Esophagus muscularis mucosa (tissue), 4 donors: ENCODE data around the gene TOR2A. TPM values are rescaled to one million over a fixed set of nuclear protein-coding genes. Genes with fewer than 3 reads are reported as not detected.

Source experiments
- DNase-seq: peaks from one replicate; pipeline ENCODE4 v3.0.0-alpha.2; 2017; ENCODE audit errors: extremely low spot score
- H3K27ac ChIP-seq, 4 donors: fragments of 200-600 bp; sonication (generic); replicated peaks in 1 of 4; 1 replicate in 3 of 4; 2 replicates in 1 of 4; pipeline ENCODE4 v1.5.1; 2016 to 2019; ENCODE audit warnings: mild to moderate bottlenecking in 1 of 4
- H3K27me3 ChIP-seq, 4 donors: fragments of 200-600 bp; sonication (generic); one replicate each; pipeline versions ENCODE4 v1.5.1 to v1.6.0; 2016 to 2019
- H3K36me3 ChIP-seq, 4 donors: fragments of 200-600 bp; sonication (generic); one replicate each; pipeline ENCODE4 v1.5.1; 2016 to 2019
- H3K4me1 ChIP-seq, 4 donors: fragments of 200-600 bp; sonication (generic); one replicate each; pipeline ENCODE4 v1.5.1; 2016 to 2019
- H3K4me3 ChIP-seq, 4 donors: fragments of 200-600 bp; sonication (generic); 1 replicate in 2 of 4; 2 replicates in 2 of 4; pipeline ENCODE4 v1.5.1; 2016 to 2019; ENCODE audit warnings: mild to moderate bottlenecking in 4 of 4, moderate library complexity in 1 of 4
- H3K9me3 ChIP-seq, 4 donors: fragments of 200-600 bp; sonication (generic); 1 replicate in 3 of 4; 2 replicates in 1 of 4; pipeline ENCODE4 v1.5.1; 2016 to 2019
- EP300 ChIP-seq: sonication (generic); formaldehyde crosslinking; IDR thresholded peaks from one replicate; pipeline ENCODE4 v1.6.1; 2017; ENCODE audit warnings: antibody characterized with exemption
- POLR2A ChIP-seq: fragments of 450-650 bp; IDR thresholded peaks from one replicate; pipeline ENCODE4 v1.6.1; 2017; ENCODE audit warnings: antibody characterized with exemption, moderate library complexity, mild to moderate bottlenecking, low read depth
- POLR2AphosphoS5 ChIP-seq, 2 donors: sonication (generic); formaldehyde crosslinking; IDR thresholded peaks; one replicate each; pipeline ENCODE4 v1.6.1; 2017; ENCODE audit warnings: antibody characterized with exemption in 2 of 2
- whole genome bisulfite sequencing: methylation state at CpG from one replicate; pipeline ENCODE4 v1.1.5; 2018; 5-methylcytosine and 5-hydroxymethylcytosine counted together
- intact Hi-C: fragments of 100-400 bp; cut with DNase I; formaldehyde crosslinking; loops from one replicate; pipeline ENCODE4 v1.15.1; 2023
- total RNA-seq, 4 donors: library from RNA; depleted of rRNA; stranded (reverse); fragments of >200 nt; gene quantifications; one replicate each; pipeline versions ENCODE4 v1.1.0 to v1.2.1, GENCODE V29; 2016
- TF ChIP-seq, protein P1 (sequence below), 3 experiments: fragments of 200-600 bp in 2 of 3; fragments of 450-650 bp in 1 of 3; sonication (generic) in 2 of 3; IDR thresholded peaks; one replicate each; pipeline ENCODE4 v1.5.1; 2017 to 2019; ENCODE audit warnings: antibody characterized with exemption in 3 of 3, mild to moderate bottlenecking in 2 of 3, moderate library complexity in 1 of 3

TOR2A gene
- total RNA-seq, 4 donors from 2014 or later: 5.4 to 9.2 (median 7.0) TPM

DNA sequence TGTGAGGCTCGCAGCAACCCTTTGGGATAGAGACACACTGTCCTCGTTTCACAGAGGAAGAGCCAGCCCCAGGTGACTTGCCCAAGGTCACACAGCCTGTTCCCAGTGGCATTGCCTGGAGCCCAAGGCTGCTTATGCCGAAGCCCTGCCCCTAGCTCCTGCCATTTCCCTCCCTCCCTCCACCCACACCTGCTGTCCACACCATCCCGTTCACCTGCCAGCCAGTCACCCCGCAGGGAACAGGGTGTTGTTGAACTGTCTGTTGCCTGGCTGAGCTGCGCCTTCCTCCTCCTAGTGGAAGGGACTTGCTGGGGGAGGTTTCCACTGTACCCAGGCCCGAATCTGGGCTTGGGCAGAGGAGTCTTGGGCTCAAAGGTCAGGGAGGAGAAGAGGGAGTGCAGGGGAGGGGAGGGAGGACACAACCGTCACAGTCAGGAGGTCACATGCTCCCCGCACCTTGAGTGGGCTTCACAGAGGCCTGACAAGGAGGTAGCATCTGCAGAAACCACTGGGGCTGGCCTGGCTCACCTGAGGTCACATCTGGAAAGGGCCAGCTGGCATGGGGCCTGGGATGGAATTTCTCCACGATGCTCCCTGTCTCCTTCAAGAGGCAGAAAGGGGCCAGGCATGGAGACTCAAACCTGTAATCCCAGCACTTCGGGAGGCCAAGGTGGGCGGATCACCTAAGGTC lies 12.9 kb downstream of the TOR2A start:
- intact Hi-C loops: no loop called here
- 80% methylated on average over 12 of the region's 12 CpGs for WGBS

GRCh38 chr9:127721391-127721821 lies 13.7 kb downstream of the TOR2A start:
- no peaks in the 10 kb centered on the region for H3K9me3 ChIP-seq
- H3K27me3 ChIP-seq: peaks cover 0 to 35% (median 0%) of the 10 kb centered on the region in 4 donors
- H3K36me3 ChIP-seq: no peaks in the 10 kb centered on the region
- no peak for DNase-seq
- peaks cover 0 to 13% (median 9%) of the 10 kb centered on the region in 4 donors for H3K4me1 ChIP-seq
- H3K4me3 ChIP-seq: no peak overlapping the region
- intact Hi-C loops: no loop called here
- WGBS: 59% methylated on average over 8 of the region's 11 CpGs
- no peak overlapping the region for H3K27ac ChIP-seq
- TF ChIP-seq EP300 (no peak), POLR2AphosphoS5 (IDR thresholded peaks at IDR 0.05) (no peak)
- TF ChIP-seq, protein P1, sequence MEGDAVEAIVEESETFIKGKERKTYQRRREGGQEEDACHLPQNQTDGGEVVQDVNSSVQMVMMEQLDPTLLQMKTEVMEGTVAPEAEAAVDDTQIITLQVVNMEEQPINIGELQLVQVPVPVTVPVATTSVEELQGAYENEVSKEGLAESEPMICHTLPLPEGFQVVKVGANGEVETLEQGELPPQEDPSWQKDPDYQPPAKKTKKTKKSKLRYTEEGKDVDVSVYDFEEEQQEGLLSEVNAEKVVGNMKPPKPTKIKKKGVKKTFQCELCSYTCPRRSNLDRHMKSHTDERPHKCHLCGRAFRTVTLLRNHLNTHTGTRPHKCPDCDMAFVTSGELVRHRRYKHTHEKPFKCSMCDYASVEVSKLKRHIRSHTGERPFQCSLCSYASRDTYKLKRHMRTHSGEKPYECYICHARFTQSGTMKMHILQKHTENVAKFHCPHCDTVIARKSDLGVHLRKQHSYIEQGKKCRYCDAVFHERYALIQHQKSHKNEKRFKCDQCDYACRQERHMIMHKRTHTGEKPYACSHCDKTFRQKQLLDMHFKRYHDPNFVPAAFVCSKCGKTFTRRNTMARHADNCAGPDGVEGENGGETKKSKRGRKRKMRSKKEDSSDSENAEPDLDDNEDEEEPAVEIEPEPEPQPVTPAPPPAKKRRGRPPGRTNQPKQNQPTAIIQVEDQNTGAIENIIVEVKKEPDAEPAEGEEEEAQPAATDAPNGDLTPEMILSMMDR (IDR thresholded peaks at IDR 0.05): no peak

More for the DNA sequence above, 12.9 kb downstream of the TOR2A start:
- H3K27ac ChIP-seq: no peak overlapping the region
- H3K27me3 ChIP-seq: peaks cover 0 to 35% (median 0%) of the 10 kb centered on the region in 4 donors
- H3K9me3 ChIP-seq: no peaks in the 10 kb centered on the region
- H3K4me1 ChIP-seq: peaks cover 0 to 9% (median 7%) of the 10 kb centered on the region in 4 donors
- no peak overlapping the region for H3K4me3 ChIP-seq
- DNase-seq: no peak
- H3K36me3 ChIP-seq: no peaks in the 10 kb centered on the region
- no peak for TF ChIP-seq EP300
- no peak for TF ChIP-seq POLR2AphosphoS5 (IDR thresholded peaks at IDR 0.05)
- TF ChIP-seq, protein P1 (IDR thresholded peaks at IDR 0.05): no peak
- no peak for TF ChIP-seq POLR2A

DNA sequence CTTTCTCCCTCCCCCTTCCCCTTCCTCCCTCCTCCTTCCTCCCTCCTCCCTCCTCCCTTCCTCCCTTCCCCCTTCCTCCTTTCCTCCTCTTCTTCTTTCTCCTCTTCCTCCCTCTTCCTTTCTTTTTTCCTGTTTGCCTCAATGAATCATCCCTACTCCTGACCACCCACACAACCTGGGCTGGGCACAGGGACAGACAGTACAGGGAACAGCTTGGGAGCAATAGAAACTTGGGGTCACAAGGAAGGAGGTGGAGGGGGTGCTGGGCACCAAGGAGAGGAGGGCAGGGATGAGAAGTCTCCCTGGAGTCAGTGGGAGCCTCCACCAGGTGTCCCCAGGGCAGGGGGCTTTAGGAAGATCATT lies 14.2 kb downstream of the TOR2A start:
- intact Hi-C loops: no loop called here
- Histone ChIP-seq H3K27ac (no peak overlapping the region), H3K4me1 (peaks cover 5 to 19% (median 15%) of the 10 kb centered on the region in 4 donors), H3K27me3 (peaks cover 0 to 35% (median 0%) of the 10 kb centered on the region in 4 donors), H3K36me3 (no peaks in the 10 kb centered on the region), H3K4me3 (no peak overlapping the region), H3K9me3 (no peaks in the 10 kb centered on the region)
- no peak for DNase-seq
- TF ChIP-seq, protein P1 (IDR thresholded peaks at IDR 0.05): no peak
- TF ChIP-seq POLR2AphosphoS5 (IDR thresholded peaks at IDR 0.05) (no peak), POLR2A (no peak), EP300 (no peak)

DNA sequence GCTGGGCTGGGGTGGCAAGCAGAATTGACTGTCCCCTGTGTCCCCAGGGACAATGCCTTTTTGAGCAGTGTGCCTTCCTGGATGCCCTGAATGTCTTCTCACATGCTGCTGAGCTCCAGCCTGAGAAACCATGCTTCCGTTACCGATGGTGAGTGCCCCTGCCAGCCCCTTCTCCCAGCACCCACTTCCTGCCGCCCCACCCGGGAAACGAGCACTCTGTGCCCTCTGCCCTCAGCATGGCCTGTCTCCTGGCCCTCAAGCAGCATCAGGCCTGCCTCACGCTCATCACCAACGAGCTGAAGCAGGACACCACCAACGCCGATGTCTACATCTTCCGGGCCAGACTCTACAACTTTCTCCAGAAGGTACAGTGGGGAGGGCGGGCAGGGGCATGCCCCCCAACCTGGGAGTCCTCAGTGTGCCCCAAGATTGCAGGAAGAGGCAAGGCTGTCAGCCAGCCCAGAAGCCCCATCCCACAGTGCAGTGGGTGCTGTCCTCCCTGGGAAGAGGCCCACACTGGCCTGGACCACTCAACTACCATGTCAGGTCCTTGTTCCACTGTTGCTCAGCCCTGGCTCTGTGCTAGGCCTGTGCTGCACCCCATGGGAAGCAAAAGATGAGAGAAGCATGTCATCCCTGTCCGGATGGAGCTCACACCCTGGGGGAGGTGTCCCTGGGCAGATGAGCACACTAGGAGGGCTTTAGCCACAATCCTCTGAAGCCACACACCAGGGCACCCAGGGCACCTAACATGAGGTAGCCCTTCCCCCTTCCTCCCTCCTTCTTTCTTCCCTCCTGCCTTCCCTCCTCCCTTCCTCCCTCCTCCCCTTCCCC lies 14.8 kb downstream of the TOR2A start:
- no peaks in the 10 kb centered on the region for H3K9me3 ChIP-seq
- H3K4me3 ChIP-seq: no peak overlapping the region
- H3K27ac ChIP-seq: no peak overlapping the region
- no peak for DNase-seq
- no peaks in the 10 kb centered on the region for H3K36me3 ChIP-seq
- H3K27me3 ChIP-seq: peaks cover 0 to 35% (median 0%) of the 10 kb centered on the region in 4 donors
- TF ChIP-seq, protein P1 (IDR thresholded peaks at IDR 0.05): no peak
- 87% methylated on average over 12 of the region's 12 CpGs for WGBS
- H3K4me1 ChIP-seq: peaks cover 6 to 20% (median 15%) of the 10 kb centered on the region in 4 donors
- intact Hi-C loops: no loop called here
